ENCODE measurements around the gene DIAPH1. TPM values are rescaled to one million over a fixed set of nuclear protein-coding genes. Genes with fewer than 3 reads are reported as not detected.

DIAPH1 gene
- total RNA-seq, 1 donor from 2014 or later = 20.4 TPM

DNA sequence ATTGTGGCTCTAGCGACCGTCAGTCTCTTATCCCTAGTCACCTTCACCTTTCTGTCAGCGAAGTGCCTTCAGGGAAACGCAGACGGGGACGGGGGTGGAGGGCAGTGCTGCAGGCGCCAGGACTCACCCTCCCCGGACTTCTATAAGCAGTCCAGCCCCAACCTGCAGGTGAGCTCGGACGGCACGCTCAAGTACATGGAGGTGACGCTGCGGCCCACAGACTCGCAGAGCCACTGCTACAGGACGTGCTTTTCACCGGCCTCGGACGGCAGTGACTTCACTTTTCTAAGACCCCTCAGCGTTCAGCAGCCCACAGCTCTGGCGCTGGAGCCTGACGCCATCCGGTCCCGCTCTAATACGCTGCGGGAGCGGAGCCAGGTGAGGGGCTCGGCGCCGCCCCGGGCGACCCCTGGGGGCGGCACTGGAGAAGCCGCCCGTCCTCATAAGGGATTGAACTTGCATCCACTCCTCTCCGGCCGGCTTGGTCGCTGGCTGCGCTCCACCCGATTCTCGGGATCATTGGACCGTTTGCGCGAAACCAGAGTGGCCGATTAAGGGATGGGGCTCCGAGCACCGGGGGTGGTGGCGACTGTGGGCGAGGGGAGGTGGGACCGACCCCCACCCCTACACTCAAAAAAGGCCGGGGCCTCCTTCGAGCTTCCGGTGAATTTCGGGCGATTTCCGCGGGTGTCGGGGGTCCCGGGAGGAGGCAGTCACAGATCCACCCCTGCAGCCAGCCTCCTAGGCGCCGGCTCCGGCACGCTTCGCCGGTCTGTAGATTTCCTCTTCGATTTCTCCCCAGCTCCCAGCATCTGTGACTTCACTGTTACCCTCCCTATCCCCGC is 127.3 kb downstream of the DIAPH1 start:
- peak; percentile 37 for DNase-seq (ENCODE audit: low spot score)
- H3K27me3 ChIP-seq = peaks cover 70% of the 10 kb centered on the region
- peaks cover 20% of the 10 kb centered on the region for H3F3A ChIP-seq (ENCODE audit: low read depth)
- Mint-ChIP-seq H3K4me3 (no peak overlapping the region), H3K4me1 (peaks cover 43% of the 10 kb centered on the region), H3K27ac (no peak overlapping the region), H3K27me3 (ENCODE audit: insufficient read depth, low read depth) (peaks cover 8% of the 10 kb centered on the region), H3K36me3 (peaks cover 60% of the 10 kb centered on the region), H3K9me3 (peaks cover 50% of the 10 kb centered on the region)
- no peak overlapping the region for H2AFZ ChIP-seq (replicated peaks)
- peaks cover 46% of the 10 kb centered on the region for H4K20me1 ChIP-seq (ENCODE audit: low read depth)
- peak overlapping the region; percentile 40 for H3K4me3 ChIP-seq
- H3K36me3 ChIP-seq = no peaks in the 10 kb centered on the region
- H3K9ac ChIP-seq = no peak overlapping the region
- H3K79me2 ChIP-seq (ENCODE audit: low read depth) = peaks cover 11% of the 10 kb centered on the region
- H3K27ac ChIP-seq = no peak overlapping the region
- no peaks in the 10 kb centered on the region for H3K9me3 ChIP-seq (ENCODE audit: low read depth)
- TF ChIP-seq, protein P1, sequence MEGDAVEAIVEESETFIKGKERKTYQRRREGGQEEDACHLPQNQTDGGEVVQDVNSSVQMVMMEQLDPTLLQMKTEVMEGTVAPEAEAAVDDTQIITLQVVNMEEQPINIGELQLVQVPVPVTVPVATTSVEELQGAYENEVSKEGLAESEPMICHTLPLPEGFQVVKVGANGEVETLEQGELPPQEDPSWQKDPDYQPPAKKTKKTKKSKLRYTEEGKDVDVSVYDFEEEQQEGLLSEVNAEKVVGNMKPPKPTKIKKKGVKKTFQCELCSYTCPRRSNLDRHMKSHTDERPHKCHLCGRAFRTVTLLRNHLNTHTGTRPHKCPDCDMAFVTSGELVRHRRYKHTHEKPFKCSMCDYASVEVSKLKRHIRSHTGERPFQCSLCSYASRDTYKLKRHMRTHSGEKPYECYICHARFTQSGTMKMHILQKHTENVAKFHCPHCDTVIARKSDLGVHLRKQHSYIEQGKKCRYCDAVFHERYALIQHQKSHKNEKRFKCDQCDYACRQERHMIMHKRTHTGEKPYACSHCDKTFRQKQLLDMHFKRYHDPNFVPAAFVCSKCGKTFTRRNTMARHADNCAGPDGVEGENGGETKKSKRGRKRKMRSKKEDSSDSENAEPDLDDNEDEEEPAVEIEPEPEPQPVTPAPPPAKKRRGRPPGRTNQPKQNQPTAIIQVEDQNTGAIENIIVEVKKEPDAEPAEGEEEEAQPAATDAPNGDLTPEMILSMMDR (IDR thresholded peaks at IDR 0.05) = no peak
- no peak for TF ChIP-seq EZH2 (IDR thresholded peaks at IDR 0.05)
- TF ChIP-seq EZH2phosphoT487 (IDR thresholded peaks at IDR 0.05) = peak; percentile 43
- H3K4me2 ChIP-seq = peak overlapping the region; percentile 79
- H3K4me1 ChIP-seq = peaks cover 34% of the 10 kb centered on the region

DNA sequence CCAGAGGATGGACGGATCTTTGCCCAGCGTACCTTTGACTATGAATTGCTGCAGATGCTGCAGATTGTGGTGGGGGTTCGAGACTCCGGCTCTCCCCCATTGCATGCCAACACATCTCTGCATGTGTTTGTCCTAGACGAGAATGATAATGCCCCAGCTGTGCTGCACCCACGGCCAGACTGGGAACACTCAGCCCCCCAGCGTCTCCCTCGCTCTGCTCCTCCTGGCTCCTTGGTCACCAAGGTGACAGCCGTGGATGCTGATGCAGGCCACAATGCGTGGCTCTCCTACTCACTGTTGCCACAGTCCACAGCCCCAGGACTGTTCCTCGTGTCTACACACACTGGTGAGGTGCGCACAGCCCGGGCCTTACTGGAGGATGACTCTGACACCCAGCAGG is 128.0 kb downstream of the DIAPH1 start:
- Histone ChIP-seq H3K4me2 (no peak overlapping the region), H4K20me1 (ENCODE audit: low read depth) (peaks cover 52% of the 10 kb centered on the region), H3K27ac (no peak overlapping the region), H3F3A (ENCODE audit: low read depth) (peaks cover 20% of the 10 kb centered on the region), H3K9ac (no peak overlapping the region), H2AFZ (replicated peaks) (no peak overlapping the region), H3K27me3 (peaks cover 78% of the 10 kb centered on the region), H3K4me3 (no peak overlapping the region), H3K79me2 (ENCODE audit: low read depth) (peaks cover 19% of the 10 kb centered on the region), H3K9me3 (ENCODE audit: low read depth) (no peaks in the 10 kb centered on the region), H3K36me3 (no peaks in the 10 kb centered on the region), H3K4me1 (peaks cover 27% of the 10 kb centered on the region)
- no peak for DNase-seq (ENCODE audit: low spot score)
- H3K27ac Mint-ChIP-seq = no peak overlapping the region
- peaks cover 58% of the 10 kb centered on the region for H3K9me3 Mint-ChIP-seq
- peaks cover 10% of the 10 kb centered on the region for H3K27me3 Mint-ChIP-seq (ENCODE audit: insufficient read depth, low read depth)
- TF ChIP-seq, protein P1 (IDR thresholded peaks at IDR 0.05) = no peak
- TF ChIP-seq EZH2 (IDR thresholded peaks at IDR 0.05) (no peak), EZH2phosphoT487 (IDR thresholded peaks at IDR 0.05) (no peak)
- peaks cover 38% of the 10 kb centered on the region for H3K4me1 Mint-ChIP-seq
- H3K36me3 Mint-ChIP-seq = peaks cover 63% of the 10 kb centered on the region
- peak overlapping the region; percentile 43 for H3K4me3 Mint-ChIP-seq

DNA sequence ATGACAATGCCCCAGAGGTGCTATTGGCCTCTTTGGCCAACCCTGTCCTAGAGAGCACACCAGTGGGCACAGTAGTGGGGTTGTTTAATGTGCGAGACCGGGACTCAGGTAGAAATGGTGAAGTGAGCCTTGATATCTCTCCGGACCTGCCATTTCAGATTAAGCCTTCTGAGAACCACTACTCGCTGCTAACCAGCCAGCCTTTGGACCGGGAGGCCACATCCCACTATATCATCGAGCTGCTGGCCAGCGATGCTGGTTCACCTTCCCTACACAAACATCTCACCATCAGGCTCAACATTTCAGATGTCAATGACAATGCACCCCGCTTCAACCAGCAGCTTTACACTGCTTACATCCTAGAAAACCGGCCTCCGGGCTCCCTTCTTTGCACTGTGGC is 128.5 kb downstream of the DIAPH1 start:
- Histone ChIP-seq H3K9ac (no peak overlapping the region), H3K9me3 (ENCODE audit: low read depth) (no peaks in the 10 kb centered on the region), H3K79me2 (ENCODE audit: low read depth) (peaks cover 24% of the 10 kb centered on the region), H3K36me3 (no peaks in the 10 kb centered on the region), H3K27ac (no peak overlapping the region), H3K4me2 (no peak overlapping the region), H3F3A (ENCODE audit: low read depth) (peaks cover 19% of the 10 kb centered on the region), H4K20me1 (ENCODE audit: low read depth) (peaks cover 57% of the 10 kb centered on the region), H3K27me3 (peaks cover 83% of the 10 kb centered on the region), H3K4me3 (no peak overlapping the region), H2AFZ (replicated peaks) (no peak overlapping the region), H3K4me1 (peaks cover 27% of the 10 kb centered on the region)
- Mint-ChIP-seq H3K27ac (no peak overlapping the region), H3K27me3 (ENCODE audit: insufficient read depth, low read depth) (peaks cover 10% of the 10 kb centered on the region), H3K36me3 (peaks cover 68% of the 10 kb centered on the region), H3K4me1 (peaks cover 33% of the 10 kb centered on the region), H3K4me3 (no peak overlapping the region), H3K9me3 (peaks cover 62% of the 10 kb centered on the region)
- DNase-seq (ENCODE audit: low spot score) = no peak
- no peak for TF ChIP-seq EZH2phosphoT487 (IDR thresholded peaks at IDR 0.05)
- TF ChIP-seq, protein P1 (IDR thresholded peaks at IDR 0.05) = no peak
- TF ChIP-seq EZH2 (IDR thresholded peaks at IDR 0.05) = no peak

Measured in neural progenitor cell (in vitro differentiated cells).